Gastroesophageal sphincter (tissue), 4 donors: ENCODE data around the gene TMED10. TPM values are rescaled to one million over a fixed set of nuclear protein-coding genes. Genes with fewer than 3 reads are reported as not detected.

Experiments used
- ATAC-seq: fragments of 150-250 bp; one replicate; pipeline ENCODE4 v1.9.1; 2016; ENCODE audit warnings: mild to moderate bottlenecking, moderate library complexity
- H3K27ac ChIP-seq, 4 donors: fragments of 200-600 bp; sonication (generic) in 3 of 4; 1 replicate in 3 of 4; 2 replicates in 1 of 4; pipeline ENCODE4 v1.5.1; 2016 to 2019
- H3K27me3 ChIP-seq: fragments of 200-600 bp; sonication (generic); one replicate; pipeline ENCODE4 v1.5.1; 2019
- H3K36me3 ChIP-seq, 2 donors: fragments of 200-600 bp; sonication (generic); one replicate each; pipeline ENCODE4 v1.5.1; 2019; ENCODE audit warnings: control low read depth in 1 of 2
- H3K4me1 ChIP-seq, 3 donors: fragments of 200-600 bp; sonication (generic); 1 replicate in 2 of 3; 2 replicates in 1 of 3; pipeline ENCODE4 v1.5.1; 2016 to 2019; ENCODE audit warnings: control low read depth in 2 of 3
- H3K4me3 ChIP-seq, 2 donors: fragments of 200-600 bp; sonication (generic); one replicate each; pipeline ENCODE4 v1.5.1; 2019; ENCODE audit warnings: mild to moderate bottlenecking in 1 of 2, moderate library complexity in 1 of 2
- H3K9me3 ChIP-seq, 3 donors: fragments of 200-600 bp; sonication (generic); one replicate each; pipeline ENCODE4 v1.5.1; 2017 to 2019; ENCODE audit warnings: control low read depth in 2 of 3
- CTCF ChIP-seq, 4 experiments: fragments of 200-600 bp in 2 of 4; fragments of 450-650 bp in 2 of 4; sonication (generic) in 1 of 4; IDR thresholded peaks; one replicate each; pipeline ENCODE4 v1.5.1; 2017 to 2019; ENCODE audit warnings: antibody characterized with exemption in 4 of 4, mild to moderate bottlenecking in 2 of 4, moderate library complexity in 2 of 4
- EP300 ChIP-seq: sonication (generic); formaldehyde crosslinking; IDR thresholded peaks from one replicate; pipeline ENCODE4 v1.6.1; 2017; ENCODE audit warnings: antibody characterized with exemption, mild to moderate bottlenecking
- POLR2A ChIP-seq, 2 donors: fragments of 450-650 bp; IDR thresholded peaks; one replicate each; pipeline ENCODE4 v1.6.1; 2017; ENCODE audit warnings: antibody characterized with exemption in 2 of 2, mild to moderate bottlenecking in 2 of 2, moderate library complexity in 1 of 2
- POLR2AphosphoS5 ChIP-seq: sonication (generic); formaldehyde crosslinking; IDR thresholded peaks from one replicate; pipeline ENCODE4 v1.6.1; 2017; ENCODE audit warnings: antibody characterized with exemption
- WGBS, 2 donors: methylation state at CpG; one replicate each; pipeline ENCODE4 v1.1.5; 2018; ENCODE audit warnings: low coverage in 1 of 2; 5-methylcytosine and 5-hydroxymethylcytosine counted together
- total RNA-seq, 4 donors: library from RNA; depleted of rRNA; stranded (reverse); fragments of >200 nt; gene quantifications; one replicate each; pipeline ENCODE4 v1.1.0, GENCODE V29; 2016

Gene TMED10
- total RNA-seq, 4 donors from 2014 or later, result 140 to 241 (median 162) TPM

DNA sequence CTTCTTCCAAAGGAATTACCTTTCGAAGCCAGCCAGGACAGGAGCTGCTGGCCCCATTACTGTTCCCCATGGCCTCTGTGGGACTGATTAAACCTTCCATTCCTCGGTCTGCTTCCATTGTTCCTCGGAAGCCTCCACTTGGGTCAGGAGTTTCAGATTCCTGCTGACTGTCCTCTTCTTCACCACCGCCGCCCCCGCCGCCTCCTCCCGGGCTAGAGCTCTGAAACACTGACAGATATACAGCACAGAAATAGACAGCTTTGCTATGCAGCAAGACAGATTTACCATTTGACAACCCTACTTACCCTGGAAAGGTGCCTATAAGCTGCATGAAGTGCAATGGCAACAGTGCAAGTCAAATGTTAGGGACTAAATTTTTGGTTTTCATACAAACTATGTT is 85.2 kb downstream of the TMED10 start:
- no peak overlapping the region for H3K27ac ChIP-seq
- H3K4me1 ChIP-seq, result no peaks in the 10 kb centered on the region
- no peaks in the 10 kb centered on the region for H3K9me3 ChIP-seq
- ATAC-seq, result no peak
- 84 to 89% methylated on average over 7 of the region's 8 CpGs for WGBS, 2 donors
- no peak overlapping the region for H3K4me3 ChIP-seq
- H3K27me3 ChIP-seq, result no peaks in the 10 kb centered on the region
- peaks cover 10 to 100% of the 10 kb centered on the region in 2 donors for H3K36me3 ChIP-seq
- no peak for TF ChIP-seq CTCF (IDR thresholded peaks at IDR 0.05)
- no peak for TF ChIP-seq POLR2AphosphoS5
- TF ChIP-seq POLR2A (IDR thresholded peaks at IDR 0.05), result no peak
- TF ChIP-seq EP300, result no peak

DNA sequence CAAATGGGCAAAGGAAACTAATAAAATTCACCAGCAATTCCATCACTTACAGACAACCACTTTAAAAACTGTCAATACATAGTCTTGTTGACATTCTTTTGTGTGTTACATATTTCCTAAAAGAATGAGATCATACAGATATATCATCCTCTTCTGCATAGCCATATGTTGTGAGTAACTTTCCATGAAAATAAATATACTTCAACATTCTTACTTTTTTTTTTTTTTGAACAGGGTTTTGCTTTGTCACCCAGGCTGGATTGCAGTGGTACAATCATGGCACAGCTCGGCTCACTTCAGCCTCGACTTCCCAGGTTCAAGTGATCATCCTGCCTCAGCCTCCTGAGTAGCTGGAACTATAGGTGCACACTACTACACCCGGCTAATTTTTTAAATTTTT is 86.1 kb downstream of the TMED10 start:
- 75 to 83% methylated on average over 3 of the region's 3 CpGs for WGBS, 2 donors
- Histone ChIP-seq H3K4me1 (no peaks in the 10 kb centered on the region), H3K27me3 (no peaks in the 10 kb centered on the region), H3K4me3 (no peak overlapping the region), H3K9me3 (no peaks in the 10 kb centered on the region), H3K27ac (no peak overlapping the region), H3K36me3 (peaks cover 6 to 100% of the 10 kb centered on the region in 2 donors)
- no peak for TF ChIP-seq CTCF (IDR thresholded peaks at IDR 0.05)
- TF ChIP-seq POLR2AphosphoS5, result no peak
- TF ChIP-seq POLR2A (IDR thresholded peaks at IDR 0.05), result no peak
- no peak for TF ChIP-seq EP300
- ATAC-seq, result no peak

DNA sequence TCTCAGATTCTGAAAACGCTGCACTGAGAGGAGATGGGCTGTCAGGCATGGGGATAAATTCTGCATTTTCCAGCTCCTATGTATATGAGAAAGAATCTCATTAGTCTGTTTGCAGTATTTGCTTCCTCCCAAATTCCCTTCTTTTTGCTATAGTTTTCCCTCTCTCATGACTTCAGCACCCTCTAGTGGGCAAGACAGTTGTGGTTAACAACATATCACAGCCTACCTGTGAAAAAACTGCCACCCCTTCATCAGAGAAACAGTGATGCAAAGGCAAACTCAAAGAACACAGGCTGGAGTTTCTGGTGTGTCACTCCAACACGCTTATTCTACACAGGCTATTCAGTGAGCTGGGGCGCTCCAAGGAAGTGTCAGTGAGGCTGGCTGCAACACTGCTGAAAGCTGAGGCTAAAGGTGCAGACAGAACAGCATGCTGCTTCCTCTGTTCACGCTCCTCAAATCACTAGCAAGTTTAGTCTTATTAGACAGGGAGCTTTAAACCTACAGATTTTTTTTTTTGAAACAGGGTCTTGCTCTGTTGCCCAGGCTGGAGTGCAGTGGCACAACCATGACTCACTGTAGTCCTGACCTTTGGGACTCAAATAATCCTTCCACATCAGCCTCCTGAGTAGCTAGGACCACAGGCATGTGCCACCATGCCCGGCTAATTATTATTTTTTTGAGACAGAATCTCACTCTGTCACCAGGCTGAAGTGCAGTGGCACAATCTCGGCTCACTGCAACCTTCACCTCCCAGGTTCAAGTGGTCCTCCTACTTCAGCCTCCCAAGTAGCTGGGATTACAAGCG is 87.6 kb downstream of the TMED10 start:
- H3K27ac ChIP-seq, result no peak overlapping the region

DNA sequence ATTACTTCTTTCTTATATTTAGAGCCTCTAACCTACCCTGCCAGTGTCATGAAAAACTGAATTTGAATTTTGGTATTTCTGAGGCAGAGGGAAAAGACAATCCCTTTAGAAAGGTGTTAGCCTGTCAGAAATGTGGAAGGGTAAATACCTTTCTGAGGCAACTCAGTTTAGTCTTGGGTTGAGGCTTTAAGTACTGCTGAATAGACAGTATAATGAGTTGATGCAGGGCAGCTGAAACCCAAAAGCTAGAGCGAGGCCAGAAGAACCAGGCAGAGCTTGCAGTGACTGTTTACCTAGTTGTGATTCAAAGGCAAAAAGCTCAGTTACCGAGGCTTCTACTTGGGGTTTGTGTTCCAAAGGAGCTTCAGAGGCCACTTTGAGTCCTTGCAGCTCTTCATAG is 88.3 kb downstream of the TMED10 start:
- TF ChIP-seq CTCF (IDR thresholded peaks at IDR 0.05), result no peak
- no peak for TF ChIP-seq POLR2A (IDR thresholded peaks at IDR 0.05)
- no peak for TF ChIP-seq EP300
- no peak for TF ChIP-seq POLR2AphosphoS5
- 65 to 90% methylated on average over 2 of the region's 2 CpGs for WGBS, 2 donors
- Histone ChIP-seq H3K27ac (no peak overlapping the region), H3K27me3 (no peaks in the 10 kb centered on the region), H3K4me3 (no peak overlapping the region), H3K36me3 (peaks cover 3 to 100% of the 10 kb centered on the region in 2 donors), H3K4me1 (no peaks in the 10 kb centered on the region), H3K9me3 (no peaks in the 10 kb centered on the region)
- no peak for ATAC-seq

More for the DNA sequence above, 87.6 kb downstream of the TMED10 start:
- no peak for TF ChIP-seq EP300
- peak; percentile 68 to 81 (median 74) for TF ChIP-seq CTCF (IDR thresholded peaks at IDR 0.05)
- Histone ChIP-seq H3K4me1 (no peaks in the 10 kb centered on the region), H3K36me3 (peaks cover 3 to 100% of the 10 kb centered on the region in 2 donors), H3K27me3 (no peaks in the 10 kb centered on the region), H3K9me3 (no peaks in the 10 kb centered on the region), H3K4me3 (no peak overlapping the region)
- ATAC-seq, result peak; percentile 50
- WGBS, 2 donors, result 62 to 73% methylated on average over 5 to 6 of the region's 7 CpGs

GRCh38 chr14:75084513-75084912 is 91.9 kb downstream of the TMED10 start:
- TF ChIP-seq CTCF (IDR thresholded peaks at IDR 0.05) (no peak), EP300 (no peak), POLR2A (IDR thresholded peaks at IDR 0.05) (no peak)
- Histone ChIP-seq H3K9me3 (no peaks in the 10 kb centered on the region), H3K36me3 (peaks cover 3 to 63% of the 10 kb centered on the region in 2 donors), H3K27me3 (no peaks in the 10 kb centered on the region), H3K4me1 (peaks cover 0 to 25% (median 10%) of the 10 kb centered on the region in 3 donors), H3K4me3 (no peak overlapping the region), H3K27ac (no peak overlapping the region)
- ATAC-seq, result no peak
- WGBS, 2 donors, result 46 to 58% methylated on average over 4 of the region's 5 CpGs
